ENCODE measurements around the gene PRRT2.
A peak's percentile ranks its signal among the peaks of the same experiment; 100 is the strongest.

The PRRT2 gene

GRCh38 chr16:29862383-29862883 is 50.4 kb downstream of the PRRT2 start:
- peak overlapping the region; percentile 85 for H3K27ac ChIP-seq

GRCh38 chr16:29862884-29863668 is 51.1 kb downstream of the PRRT2 start, which contains the start of gene CDIPT:
CDIPT (minus strand) TSS chr16:29863226; CDS start chr16:29862857, 369 bp downstream.
- TF ChIP-seq ZFX (IDR thresholded peaks at IDR 0.05; ENCODE audit: borderline replicate concordance), result no peak
- peak; percentile 88 for TF ChIP-seq CTCF (IDR thresholded peaks at IDR 0.05)
- H3K27ac ChIP-seq, result peak within 1 kb of the TSS; percentile 85

More at GRCh38 chr16:29862383-29862883, 50.4 kb downstream of the PRRT2 start:
- no peak for TF ChIP-seq CTCF (IDR thresholded peaks at IDR 0.05)
- no peak for TF ChIP-seq ZFX (IDR thresholded peaks at IDR 0.05; ENCODE audit: borderline replicate concordance)

- TF ChIP-seq CTCF (IDR thresholded peaks at IDR 0.05), result peak; percentile 58
- TF ChIP-seq ZFX (IDR thresholded peaks at IDR 0.05; ENCODE audit: borderline replicate concordance), result no peak
- H3K27ac ChIP-seq, result peak overlapping the region; percentile 85
Observed at GRCh38 chr16:29863669-29863984, 51.6 kb downstream of the PRRT2 start.

- peak overlapping the region; percentile 85 for H3K27ac ChIP-seq
- TF ChIP-seq ZFX (IDR thresholded peaks at IDR 0.05; ENCODE audit: borderline replicate concordance) (no peak), CTCF (IDR thresholded peaks at IDR 0.05) (no peak)
Observed at GRCh38 chr16:29864205-29864604, 52.2 kb downstream of the PRRT2 start.

All from 22Rv1 (cell line).